ENCODE data around the gene RCAN2.

GRCh38 chr6:46203391-46204177 is 287.7 kb downstream of the RCAN2 start:
- TF ChIP-seq CTCF (IDR thresholded peaks at IDR 0.05) (no peak), EZH2phosphoT487 (IDR thresholded peaks at IDR 0.05) (no peak)
